DMS114 treated with DMSO at 0.1 percent for 48 hours (cell line): Measurements from ENCODE around the gene BCL10.
"Not testable (repeated sequence)": the region's sequence is repeated elsewhere in the genome, so short reads cannot be mapped to it uniquely, and the experiment has no call there.

Experiments
- DNase-seq: peaks from one replicate; lab custom pipeline; 2025; ENCODE audit not compliant: unreplicated experiment; lab: John Stamatoyannopoulos, UW

Gene BCL10

GRCh38 chr1:85268801-85269585 is 7.4 kb downstream of the BCL10 start:
- no peak for DNase-seq

GRCh38 chr1:85267313-85267712 is 9.1 kb downstream of the BCL10 start:
- DNase-seq, result no peak

- no peak for DNase-seq
Measured at GRCh38 chr1:85264150-85264549, 12.3 kb downstream of the BCL10 start.

- no peak for DNase-seq
Measured at GRCh38 chr1:85262985-85263384, 13.4 kb downstream of the BCL10 start.

GRCh38 chr1:85259912-85260274 is 16.5 kb downstream of the BCL10 start:
- DNase-seq, result no peak

- peak; percentile 91 for DNase-seq
Measured at GRCh38 chr1:85259118-85259911, 17.1 kb downstream of the BCL10 start, which contains the start of gene C1orf52. Gene C1orf52 (minus strand): TSS chr1:85259662. CDS start chr1:85259633, 29 bp downstream.

GRCh38 chr1:85258536-85259117 is 17.8 kb downstream of the BCL10 start:
- no peak for DNase-seq

- DNase-seq, result not testable (repeated sequence)
Measured at GRCh38 chr1:85249042-85249441, 27.4 kb downstream of the BCL10 start.

GRCh38 chr1:85245891-85246290 is 30.5 kb downstream of the BCL10 start:
- no peak for DNase-seq

GRCh38 chr1:85245456-85245855 is 31.0 kb downstream of the BCL10 start:
- peak; percentile 82 for DNase-seq

GRCh38 chr1:85244271-85245061 is 32.0 kb downstream of the BCL10 start:
- DNase-seq, result no peak

GRCh38 chr1:85243372-85243771 is 33.1 kb downstream of the BCL10 start:
- no peak for DNase-seq

- no peak for DNase-seq
Measured at GRCh38 chr1:85240643-85241042, 35.8 kb downstream of the BCL10 start.

- DNase-seq, result no peak
Measured at GRCh38 chr1:85240174-85240601, 36.2 kb downstream of the BCL10 start.

GRCh38 chr1:85237613-85238012 is 38.8 kb downstream of the BCL10 start:
- DNase-seq, result no peak

- DNase-seq, result no peak
Measured at GRCh38 chr1:85230305-85230977, 46.0 kb downstream of the BCL10 start.

- DNase-seq, result no peak
Measured at GRCh38 chr1:85229574-85230097, 46.8 kb downstream of the BCL10 start.

GRCh38 chr1:85228972-85229371 is 47.5 kb downstream of the BCL10 start:
- no peak for DNase-seq

GRCh38 chr1:85225624-85226380 is 50.6 kb downstream of the BCL10 start:
- DNase-seq, result no peak
